Measurements from ENCODE around the gene ARHGAP26. TPM values are rescaled to one million over a fixed set of nuclear protein-coding genes. Genes with fewer than 3 reads are reported as not detected.

ARHGAP26 gene
- total RNA-seq, 1 experiment from 2014 or later, result 34.5 TPM

- no peaks in the 10 kb centered on the region for H3K9me3 ChIP-seq (ENCODE audit: control insufficient read depth in 1 of 2, insufficient read depth in 1 of 2, low read depth in 1 of 2, low read length in 2 of 2)
- POLR2A ChIA-PET, result no interaction called here
- H2AFZ ChIP-seq (ENCODE audit: low read depth, low read length, poor library complexity, severe bottlenecking), result no peak overlapping the region
- BruUV-seq (replicated peaks), result no TSS peak
- TF ChIP-seq SRF (IDR thresholded peaks at IDR 0.05; ENCODE audit: low read depth) (no peak), EGR1 (IDR thresholded peaks at IDR 0.05; ENCODE audit: low read depth) (no peak), CBX3 (IDR thresholded peaks at IDR 0.05; ENCODE audit: low read depth) (no peak), POLR2A (IDR thresholded peaks at IDR 0.05; ENCODE audit: borderline replicate concordance, extremely low read depth, insufficient read depth, insufficient read length) (no peak), REST (IDR thresholded peaks at IDR 0.05; ENCODE audit: low read depth) (no peak), ZNF274 (IDR thresholded peaks at IDR 0.05; ENCODE audit: low read depth, low read length) (no peak), JUND (IDR thresholded peaks at IDR 0.05) (no peak), FOSL1 (IDR thresholded peaks at IDR 0.05; ENCODE audit: low read depth) (no peak), CTCF (IDR thresholded peaks at IDR 0.05 in 2 of 3, conservative IDR thresholded peaks at IDR 0.05 in 1 of 3; ENCODE audit: borderline replicate concordance in 1 of 3, insufficient read depth in 1 of 3, low read depth in 2 of 3, low read length in 2 of 3) (no peak), ZFX (IDR thresholded peaks at IDR 0.05) (no peak), TCF7L2 (IDR thresholded peaks at IDR 0.05; ENCODE audit: borderline replicate concordance, extremely low read depth, insufficient read depth, insufficient read length) (no peak), SP1 (IDR thresholded peaks at IDR 0.05; ENCODE audit: low read depth) (no peak), ZBTB33 (IDR thresholded peaks at IDR 0.05; ENCODE audit: extremely low read depth, insufficient replicate concordance, low read length) (no peak), EZH2phosphoT487 (IDR thresholded peaks at IDR 0.05; ENCODE audit: borderline replicate concordance) (no peak), RAD21 (IDR thresholded peaks at IDR 0.05; ENCODE audit: low read depth) (no peak), YY1 (IDR thresholded peaks at IDR 0.05; ENCODE audit: extremely low read depth, insufficient replicate concordance, low read depth, low read length) (no peak), EZH2 (IDR thresholded peaks at IDR 0.05) (no peak), ATF3 (IDR thresholded peaks at IDR 0.05) (no peak)
- no peaks in the 10 kb centered on the region for H3K9me2 ChIP-seq (ENCODE audit: insufficient read depth)
- RAD21 ChIA-PET (ENCODE audit: low non-redundant PET in 1 of 2, low total read pairs in 2 of 2, uncharacterized antibody in 2 of 2, unreplicated experiment in 2 of 2), result no interaction called here
- H3K36me3 ChIP-seq (ENCODE audit: control insufficient read depth in 1 of 2, insufficient read depth in 2 of 2, low read length in 2 of 2), result no peaks in the 10 kb centered on the region
- intact Hi-C loops (cut with micrococcal nuclease), result loop anchor here (5.0 to 10.0 kb wide), 2 partner anchors 959 to 1177 kb away; no protein-coding TSS in a partner anchor
- H3K4me3 ChIP-seq (replicated peaks in 1 of 2; ENCODE audit: low read depth in 1 of 2, low read length in 2 of 2), result no peak overlapping the region
- peaks cover 0 to 17% of the 10 kb centered on the region in 2 experiments; a peak in 2 of 4 replicates for H3K4me1 ChIP-seq (ENCODE audit: control insufficient read depth in 1 of 2, insufficient read depth in 2 of 2, low read length in 2 of 2)
- H3K9ac ChIP-seq (ENCODE audit: low read length), result no peak overlapping the region
- DNase-seq (ENCODE audit: low read depth, low spot score), result no peak
- ATAC-seq, result no peak
- no peaks in the 10 kb centered on the region for H3K27me3 ChIP-seq (ENCODE audit: insufficient read depth, low read length)
- CTCF ChIA-PET, result no interaction called here
- H4K20me1 ChIP-seq (ENCODE audit: insufficient read depth), result no peaks in the 10 kb centered on the region
- H3K79me2 ChIP-seq (ENCODE audit: insufficient read depth, low read length), result no peaks in the 10 kb centered on the region
- peak overlapping the region; percentile 41; the same call in 1 of the 2 replicates for H3K4me2 ChIP-seq (ENCODE audit: low read length)
- H3K27ac ChIP-seq (ENCODE audit: low read depth, low read length), result no peak overlapping the region
Measured at GRCh38 chr5:143008032-143008431, 237.9 kb downstream of the ARHGAP26 start.
